Umbilical cord (tissue), 1 donor: ENCODE measurements around the gene PRCD. TPM values are rescaled to one million over a fixed set of nuclear protein-coding genes. Genes with fewer than 3 reads are reported as not detected.

Experiments
- total RNA-seq: library from RNA; depleted of rRNA; stranded (reverse); fragments of >200 nt; gene quantifications from one replicate; pipeline ENCODE4 v1.2.3, GENCODE V29; 2014; ENCODE audit warnings: low replicate concordance; ENCODE audit not compliant: insufficient read depth

The PRCD gene
- total RNA-seq, 1 donor from 2014 or later, result 1.9 TPM

Other genes with a start within 250 kb of the PRCD start
- gene QRICH2, start 231.8 kb upstream of the PRCD start, total RNA-seq, result 0.48 TPM
- gene PRPSAP1, start 186.1 kb upstream of the PRCD start, total RNA-seq, result 30.8 TPM
- gene SPHK1, start 155.4 kb upstream of the PRCD start, total RNA-seq, result 2.9 TPM
- 13.5 TPM for gene UBE2O, start 86.9 kb upstream of the PRCD start, total RNA-seq
- gene AANAT, start 72.4 kb upstream of the PRCD start, total RNA-seq, result not detected
- 21.4 TPM for gene RHBDF2, start 38.6 kb upstream of the PRCD start, total RNA-seq
- 0.24 TPM for gene CYGB, start 2.3 kb upstream of the PRCD start, total RNA-seq
- not detected for gene ST6GALNAC2, start 45.8 kb downstream of the PRCD start, total RNA-seq
- gene ST6GALNAC1, start 103.7 kb downstream of the PRCD start, total RNA-seq, result not detected
- 321 TPM for gene MXRA7, start 170.9 kb downstream of the PRCD start, total RNA-seq
- 40.4 TPM for gene JMJD6, start 186.6 kb downstream of the PRCD start, total RNA-seq
- gene METTL23, start 186.8 kb downstream of the PRCD start, total RNA-seq, result 16.9 TPM
- 70.5 TPM for gene SRSF2, start 197.3 kb downstream of the PRCD start, total RNA-seq
- gene MFSD11, start 198.1 kb downstream of the PRCD start, total RNA-seq, result 55.9 TPM